Stimulated activated naive CD8-positive, alpha-beta T cell treated with anti-CD3 and anti-CD28 coated beads, Interleukin-15, Interleukin-2, amounts not matched to agents 100 ng/mL and 50 ng/mL, for 24 hours (primary cell): Measurements from ENCODE around the gene TM9SF4.
"Not testable (repeated sequence)": the region's sequence is repeated elsewhere in the genome, so short reads cannot be mapped to it uniquely, and the experiment has no call there.

ENCODE experiments used
- H3K27ac Mint-ChIP-seq: one replicate; pipeline ENCODE4 v1.8.0; 2021; ENCODE audit warnings: mild to moderate bottlenecking, mixed read lengths
- H3K27me3 Mint-ChIP-seq: one replicate; pipeline ENCODE4 v1.8.0; 2021; ENCODE audit warnings: mixed read lengths
- H3K36me3 Mint-ChIP-seq: one replicate; pipeline ENCODE4 v1.8.0; 2021; ENCODE audit warnings: low read depth, mixed read lengths
- H3K4me1 Mint-ChIP-seq: one replicate; pipeline ENCODE4 v1.8.0; 2021; ENCODE audit warnings: low read depth, mixed read lengths
- H3K4me3 Mint-ChIP-seq: one replicate; pipeline ENCODE4 v1.8.0; 2021; ENCODE audit warnings: mild to moderate bottlenecking, mixed read lengths
- H3K9me3 Mint-ChIP-seq: one replicate; pipeline ENCODE4 v1.8.0; 2021; ENCODE audit warnings: mixed read lengths

TM9SF4 gene

DNA sequence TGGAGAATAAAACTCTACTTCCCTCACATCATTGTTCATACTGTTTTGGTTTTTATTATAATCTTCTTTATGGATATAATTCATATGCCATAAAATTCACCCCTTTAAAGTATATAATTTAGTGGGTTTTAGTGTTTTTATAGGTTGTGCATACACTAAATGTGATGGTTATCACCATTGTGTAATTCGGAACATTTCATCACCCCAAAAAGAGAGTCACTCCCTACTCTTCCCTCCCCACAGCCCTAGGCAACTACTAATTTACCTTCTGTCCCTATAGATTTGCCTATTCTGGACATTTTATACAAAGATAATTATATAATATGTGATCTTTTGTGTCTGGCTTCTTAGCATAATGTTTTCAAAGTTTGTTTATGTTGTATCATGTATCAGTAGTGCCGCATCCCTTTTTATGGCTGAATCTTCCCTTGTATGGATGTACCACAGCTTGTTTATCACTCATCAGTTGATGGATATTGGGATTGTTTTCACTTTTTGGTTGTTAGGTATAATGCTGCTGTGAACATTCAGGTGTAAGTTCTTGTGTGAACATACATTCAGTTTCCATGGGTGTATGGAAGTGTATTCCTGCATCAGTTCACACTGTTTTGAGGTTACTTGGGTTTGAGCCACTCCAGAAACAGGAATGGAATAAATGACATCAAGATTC lies 4.2 kb downstream of the TM9SF4 start:
- H3K9me3 Mint-ChIP-seq, result no peaks in the 10 kb centered on the region
- H3K4me1 Mint-ChIP-seq, result peaks cover 71% of the 10 kb centered on the region
- no peaks in the 10 kb centered on the region for H3K27me3 Mint-ChIP-seq
- H3K27ac Mint-ChIP-seq, result no peak overlapping the region
- peaks cover 18% of the 10 kb centered on the region for H3K36me3 Mint-ChIP-seq
- H3K4me3 Mint-ChIP-seq, result no peak overlapping the region

DNA sequence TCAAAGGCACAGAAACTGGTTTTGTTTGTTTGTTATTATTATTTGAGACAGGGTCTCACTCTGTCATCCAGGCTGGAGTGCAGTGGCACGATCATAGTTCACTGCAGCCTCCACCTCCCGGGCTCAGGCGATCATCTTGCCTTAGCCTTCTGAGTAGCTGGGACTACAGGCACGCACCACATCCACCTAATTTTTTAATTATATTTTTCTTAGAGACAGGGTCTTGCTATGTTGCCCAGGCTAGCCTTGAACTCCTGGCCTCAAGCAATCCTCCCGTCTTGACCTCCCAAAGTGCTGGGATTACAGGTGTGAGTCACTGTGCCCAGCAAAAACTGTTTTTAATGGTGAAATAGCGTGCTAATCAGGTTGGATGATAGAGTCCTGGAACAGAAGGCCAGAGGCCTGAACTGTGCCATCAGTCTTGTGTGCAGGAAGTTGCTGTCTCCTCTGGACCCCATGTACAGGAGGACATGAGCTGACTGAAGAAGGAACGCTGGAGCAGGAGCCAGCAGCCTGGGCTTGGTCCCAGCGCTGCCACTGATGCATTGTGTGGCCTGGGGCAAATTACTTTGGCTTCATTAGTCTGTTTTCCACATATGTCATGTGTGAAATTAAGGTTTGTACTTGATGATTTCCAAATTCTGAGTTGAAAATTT lies 4.9 kb downstream of the TM9SF4 start:
- Mint-ChIP-seq H3K27ac (no peak overlapping the region), H3K4me1 (peaks cover 71% of the 10 kb centered on the region), H3K4me3 (no peak overlapping the region), H3K9me3 (no peaks in the 10 kb centered on the region), H3K36me3 (peaks cover 18% of the 10 kb centered on the region), H3K27me3 (no peaks in the 10 kb centered on the region)

DNA sequence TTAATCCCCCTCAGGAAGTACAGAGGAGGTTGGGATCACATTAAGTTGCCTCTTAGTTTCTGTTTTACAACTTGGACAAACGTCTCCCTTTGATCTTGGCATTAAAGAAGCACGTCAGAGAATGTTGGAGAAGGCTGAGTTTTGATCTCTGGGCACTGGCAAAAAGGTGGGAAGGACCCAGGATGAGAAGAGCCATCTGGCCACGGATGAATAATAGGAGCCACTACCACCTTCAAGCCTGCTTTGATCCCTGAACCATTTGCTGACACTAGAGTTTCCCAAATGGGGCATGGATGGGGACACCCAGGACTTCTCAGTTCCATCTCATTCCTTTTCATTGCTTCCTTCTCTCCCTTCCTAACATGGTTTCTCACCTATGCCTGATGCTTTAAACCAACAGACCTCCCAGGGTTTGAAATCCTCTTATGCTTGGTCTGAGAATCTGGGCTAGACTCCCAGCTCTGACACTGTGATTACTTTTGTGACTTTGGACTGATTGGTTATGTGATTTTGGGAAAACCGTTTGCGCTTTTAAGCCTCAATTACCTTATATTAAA lies 5.8 kb downstream of the TM9SF4 start:
- Mint-ChIP-seq H3K27ac (no peak overlapping the region), H3K4me3 (no peak overlapping the region), H3K36me3 (peaks cover 18% of the 10 kb centered on the region), H3K9me3 (no peaks in the 10 kb centered on the region), H3K4me1 (peaks cover 67% of the 10 kb centered on the region), H3K27me3 (no peaks in the 10 kb centered on the region)

DNA sequence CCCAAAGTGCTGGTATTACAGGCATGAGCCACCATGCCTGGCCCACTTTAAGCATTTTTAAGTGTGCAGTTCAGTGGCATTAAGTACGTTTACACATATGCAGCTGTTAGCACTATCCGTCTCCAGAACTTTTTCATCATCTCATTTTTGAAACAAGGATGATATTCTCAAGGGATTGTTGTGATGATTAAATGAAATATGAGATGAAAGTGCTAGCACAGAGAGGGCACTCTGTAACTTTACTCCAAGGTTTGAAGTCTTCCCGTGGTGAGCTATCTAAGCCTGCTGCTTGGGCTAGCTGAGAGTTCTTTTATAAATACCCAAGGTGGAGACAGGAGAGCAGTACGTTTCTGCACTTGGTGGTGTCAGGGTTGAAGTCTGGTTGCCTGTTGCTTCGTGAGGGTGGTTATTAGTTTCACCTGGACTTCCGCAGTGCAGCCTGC lies 6.6 kb downstream of the TM9SF4 start:
- Mint-ChIP-seq H3K36me3 (peaks cover 18% of the 10 kb centered on the region), H3K27ac (no peak overlapping the region), H3K9me3 (no peaks in the 10 kb centered on the region), H3K4me1 (peaks cover 59% of the 10 kb centered on the region), H3K27me3 (no peaks in the 10 kb centered on the region), H3K4me3 (no peak overlapping the region)

DNA sequence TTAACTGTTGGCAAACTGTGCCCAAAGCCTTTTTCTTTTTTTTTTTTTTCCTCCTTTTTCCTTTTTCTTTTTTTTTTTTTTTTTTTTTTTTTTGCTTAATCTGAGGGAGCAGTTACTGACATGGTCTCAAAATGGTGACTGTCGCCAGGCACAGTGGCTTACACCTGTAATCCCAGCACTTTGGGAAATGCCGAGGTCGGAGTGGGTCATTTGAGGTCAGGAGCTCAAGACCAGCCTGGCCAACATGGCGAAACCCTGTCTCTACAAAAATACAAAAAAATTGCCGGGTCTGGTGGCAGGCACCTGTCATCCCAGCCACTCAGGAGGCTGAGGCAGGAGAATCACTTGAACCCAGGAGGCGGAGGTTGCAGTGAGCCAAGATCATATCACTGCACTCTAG lies 7.3 kb downstream of the TM9SF4 start:
- H3K4me1 Mint-ChIP-seq, result peaks cover 52% of the 10 kb centered on the region
- not testable (repeated sequence) for H3K27ac Mint-ChIP-seq

DNA sequence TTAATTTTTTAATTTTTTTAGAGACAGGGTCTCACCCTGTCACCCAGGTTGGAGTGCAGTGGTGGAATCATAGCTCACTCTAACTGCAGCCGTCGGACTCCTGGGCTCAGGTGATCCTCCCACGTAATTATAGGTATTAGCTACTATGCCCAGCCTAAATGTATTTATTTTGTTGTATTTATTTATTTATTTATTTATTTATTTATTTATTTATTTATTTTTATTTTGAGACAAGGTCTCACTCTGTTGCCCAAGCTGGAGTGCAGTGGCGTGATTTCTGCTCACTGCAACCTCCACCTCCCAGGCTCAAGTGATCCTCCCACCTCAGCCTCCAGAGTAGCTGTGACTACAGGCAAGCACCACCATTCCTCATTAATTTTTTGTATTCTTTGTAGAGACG lies 8.9 kb downstream of the TM9SF4 start:
- not testable (repeated sequence) for H3K27ac Mint-ChIP-seq, H3K4me3 Mint-ChIP-seq, H3K9me3 Mint-ChIP-seq, H3K27me3 Mint-ChIP-seq
- H3K36me3 Mint-ChIP-seq, result peaks cover 14% of the 10 kb centered on the region
- peaks cover 40% of the 10 kb centered on the region for H3K4me1 Mint-ChIP-seq

More for the DNA sequence above, 7.3 kb downstream of the TM9SF4 start:
- not testable (repeated sequence) for H3K9me3 Mint-ChIP-seq, H3K4me3 Mint-ChIP-seq, H3K27me3 Mint-ChIP-seq
- peaks cover 12% of the 10 kb centered on the region for H3K36me3 Mint-ChIP-seq

DNA sequence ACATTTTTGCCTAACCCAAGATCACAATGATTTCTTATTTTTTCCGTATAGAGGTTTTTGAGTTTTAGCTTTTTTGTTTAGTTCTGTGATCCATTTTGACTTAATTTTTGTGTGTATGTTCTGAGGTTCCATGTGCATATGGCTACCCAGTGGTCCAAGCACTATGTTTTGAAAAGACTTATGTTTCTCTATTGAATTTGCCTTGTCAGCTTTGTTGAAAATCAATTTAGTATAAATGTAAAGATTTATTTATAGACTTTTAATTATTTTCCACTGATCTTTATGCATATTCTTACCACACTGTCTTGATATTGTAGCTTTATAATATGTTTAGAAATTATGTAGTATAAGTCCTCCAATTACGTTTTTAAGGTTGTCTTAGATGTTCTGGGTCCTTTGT lies 10.2 kb downstream of the TM9SF4 start:
- Mint-ChIP-seq H3K4me3 (no peak overlapping the region), H3K4me1 (peaks cover 30% of the 10 kb centered on the region), H3K9me3 (no peaks in the 10 kb centered on the region), H3K27ac (no peak overlapping the region), H3K27me3 (no peaks in the 10 kb centered on the region), H3K36me3 (peaks cover 20% of the 10 kb centered on the region)

DNA sequence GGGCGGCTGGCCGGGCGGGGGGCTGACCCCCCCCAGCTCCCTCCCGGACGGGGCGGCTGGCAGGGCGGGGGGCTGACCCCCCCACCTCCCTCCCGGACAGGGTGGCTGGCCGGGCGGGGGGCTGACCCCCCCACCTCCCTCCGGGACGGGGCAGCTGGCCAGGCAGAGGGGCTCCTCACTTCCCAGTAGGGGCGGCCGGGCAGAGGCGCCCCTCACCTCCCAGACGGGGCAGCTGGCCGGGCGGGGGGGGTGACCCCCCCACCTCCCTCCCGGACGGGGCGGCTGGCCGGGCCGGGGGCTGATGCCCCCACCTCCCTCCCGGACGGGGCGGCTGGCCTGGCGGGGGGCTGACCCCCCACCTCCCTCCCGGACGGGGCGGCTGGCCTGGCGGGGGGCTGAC lies 12.4 kb downstream of the TM9SF4 start:
- H3K27me3 Mint-ChIP-seq, H3K9me3 Mint-ChIP-seq, H3K4me3 Mint-ChIP-seq, H3K27ac Mint-ChIP-seq: not testable (repeated sequence)
- Mint-ChIP-seq H3K4me1 (peaks cover 12% of the 10 kb centered on the region), H3K36me3 (peaks cover 27% of the 10 kb centered on the region)

DNA sequence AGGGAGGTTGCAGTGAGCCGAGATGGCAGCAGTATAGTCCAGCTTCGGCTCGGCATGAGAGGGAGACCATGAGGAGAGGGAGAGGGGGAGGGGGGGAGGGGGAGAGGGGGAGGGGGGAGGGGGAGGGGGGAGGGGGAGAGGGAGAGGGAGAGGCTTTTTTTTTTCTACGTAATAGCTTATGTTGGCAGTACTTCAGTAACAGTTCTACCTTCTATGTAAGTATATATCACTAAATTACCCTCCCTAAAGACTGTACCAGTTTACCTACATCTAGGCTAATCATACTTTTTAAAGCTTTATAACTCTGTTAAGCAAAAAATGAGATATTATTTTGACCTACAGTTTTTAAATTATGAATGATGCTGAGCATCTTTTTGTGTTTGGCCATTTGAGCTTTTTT lies 13.6 kb downstream of the TM9SF4 start:
- Mint-ChIP-seq H3K36me3 (peaks cover 32% of the 10 kb centered on the region), H3K27me3 (no peaks in the 10 kb centered on the region), H3K9me3 (no peaks in the 10 kb centered on the region), H3K4me3 (no peak overlapping the region), H3K4me1 (peaks cover 1% of the 10 kb centered on the region), H3K27ac (no peak overlapping the region)

DNA sequence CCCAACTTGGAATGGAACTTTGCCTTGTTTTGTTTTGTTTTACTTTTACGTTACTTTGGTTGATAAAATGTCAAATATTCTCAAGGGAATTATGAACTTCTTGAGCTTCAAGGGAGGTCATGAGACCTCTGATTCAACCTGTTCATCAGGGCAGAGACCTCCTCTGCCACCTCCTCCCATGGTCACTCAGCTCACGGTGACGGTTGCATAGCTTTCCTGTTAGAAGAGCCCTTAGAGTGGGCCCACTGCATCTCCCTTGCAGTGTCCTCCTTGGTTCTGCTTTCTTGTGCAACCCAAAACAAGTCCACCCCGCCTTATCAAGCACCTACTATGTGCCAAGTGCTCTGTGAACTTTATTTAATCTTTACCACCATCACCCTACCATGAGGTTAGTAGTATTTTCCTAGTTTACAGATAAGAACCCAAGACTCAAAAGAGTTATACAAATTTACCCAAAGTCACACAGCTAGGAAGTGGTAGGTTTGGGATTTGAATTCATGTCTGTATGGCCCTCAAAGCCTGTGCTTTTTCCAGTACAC lies 15.5 kb downstream of the TM9SF4 start:
- Mint-ChIP-seq H3K9me3 (no peaks in the 10 kb centered on the region), H3K27ac (no peak overlapping the region), H3K27me3 (no peaks in the 10 kb centered on the region), H3K4me3 (no peak overlapping the region), H3K4me1 (no peaks in the 10 kb centered on the region), H3K36me3 (peaks cover 32% of the 10 kb centered on the region)

DNA sequence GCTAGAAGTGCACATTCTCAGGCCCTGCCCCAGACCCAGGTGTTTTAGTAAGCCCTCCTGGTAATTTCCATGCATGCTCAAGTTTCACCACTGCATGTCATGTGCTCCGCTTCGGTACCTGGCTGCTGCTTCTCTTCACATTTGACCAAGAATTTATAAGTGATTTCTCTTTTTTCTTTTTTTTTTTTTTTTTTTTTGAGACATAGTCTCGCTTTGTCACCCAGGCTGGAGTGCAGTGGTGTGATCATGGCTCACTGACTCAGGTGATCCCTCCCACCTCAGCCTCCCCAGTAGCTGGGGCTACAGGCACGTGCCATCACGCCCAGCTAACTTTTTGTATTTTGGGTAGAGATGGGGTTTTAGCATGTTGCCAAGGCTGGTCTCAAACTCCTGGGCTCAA lies 16.0 kb downstream of the TM9SF4 start:
- Mint-ChIP-seq H3K4me3 (no peak overlapping the region), H3K27me3 (no peaks in the 10 kb centered on the region), H3K36me3 (peaks cover 32% of the 10 kb centered on the region), H3K9me3 (no peaks in the 10 kb centered on the region), H3K4me1 (no peaks in the 10 kb centered on the region), H3K27ac (no peak overlapping the region)

DNA sequence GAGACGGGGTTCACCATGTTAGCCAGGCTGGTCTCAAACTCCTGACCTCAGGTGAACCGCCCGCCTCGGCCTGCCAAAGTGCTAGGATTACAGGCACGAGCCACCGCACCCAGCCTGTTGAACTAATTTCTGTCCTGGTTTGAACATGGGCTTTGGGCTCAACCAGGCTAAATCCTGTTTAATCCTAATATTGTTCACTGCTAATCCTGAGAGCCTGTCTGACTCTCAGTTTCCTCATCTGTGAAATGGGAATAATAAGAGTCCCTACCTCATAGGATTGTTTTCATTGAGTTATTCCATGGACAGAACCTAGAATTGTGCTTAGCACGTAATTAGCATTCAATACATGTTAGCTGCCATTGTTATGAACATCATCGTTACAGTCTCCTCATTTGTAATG lies 17.4 kb downstream of the TM9SF4 start:
- Mint-ChIP-seq H3K4me1 (peaks cover 10% of the 10 kb centered on the region), H3K27me3 (no peaks in the 10 kb centered on the region), H3K9me3 (no peaks in the 10 kb centered on the region), H3K36me3 (peaks cover 44% of the 10 kb centered on the region), H3K4me3 (no peak overlapping the region), H3K27ac (no peak overlapping the region)

DNA sequence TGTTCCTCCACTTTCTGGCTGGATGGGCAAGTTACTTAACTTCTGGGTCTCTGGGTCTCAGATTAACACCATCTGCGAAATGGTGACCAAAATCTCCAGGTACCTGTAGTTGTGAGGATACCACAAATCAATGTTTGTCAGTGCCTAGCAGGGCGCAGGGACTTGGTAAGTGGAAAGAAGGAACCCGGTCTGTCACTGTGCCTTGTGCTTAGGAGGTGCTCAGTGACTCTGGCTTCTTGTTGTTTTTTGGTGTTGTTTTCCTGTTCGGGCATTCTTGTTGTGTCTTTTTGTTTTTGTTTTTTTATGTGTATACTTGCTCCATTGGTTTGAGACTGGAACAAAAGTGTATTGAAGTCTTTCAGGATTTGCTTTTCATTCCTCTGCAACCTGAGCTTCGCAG lies 17.8 kb downstream of the TM9SF4 start:
- peaks cover 15% of the 10 kb centered on the region for H3K4me1 Mint-ChIP-seq
- H3K9me3 Mint-ChIP-seq, result no peaks in the 10 kb centered on the region
- no peak overlapping the region for H3K27ac Mint-ChIP-seq
- no peaks in the 10 kb centered on the region for H3K27me3 Mint-ChIP-seq
- H3K36me3 Mint-ChIP-seq, result peaks cover 45% of the 10 kb centered on the region
- no peak overlapping the region for H3K4me3 Mint-ChIP-seq

DNA sequence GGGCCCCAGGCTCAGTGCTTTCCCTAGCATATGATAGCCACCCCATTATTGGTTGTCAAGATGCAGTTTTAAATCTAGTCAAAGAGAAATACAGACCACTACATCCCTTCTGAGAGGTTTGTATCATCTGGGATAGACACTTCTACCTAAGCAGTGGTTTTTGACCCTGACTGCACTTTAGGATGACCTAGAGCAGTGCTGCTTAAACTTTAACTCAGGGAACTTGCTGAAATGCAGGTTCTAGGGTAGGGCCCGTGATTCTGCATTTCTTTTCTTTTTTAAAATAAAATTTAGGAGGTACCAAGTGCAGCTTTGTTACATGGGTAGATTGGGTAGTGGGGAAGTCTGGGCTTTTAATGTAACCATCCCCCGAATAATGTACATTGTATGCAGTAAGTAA lies 18.7 kb downstream of the TM9SF4 start:
- Mint-ChIP-seq H3K36me3 (peaks cover 50% of the 10 kb centered on the region), H3K9me3 (no peaks in the 10 kb centered on the region), H3K4me3 (no peak overlapping the region), H3K4me1 (peaks cover 15% of the 10 kb centered on the region), H3K27ac (no peak overlapping the region), H3K27me3 (no peaks in the 10 kb centered on the region)

DNA sequence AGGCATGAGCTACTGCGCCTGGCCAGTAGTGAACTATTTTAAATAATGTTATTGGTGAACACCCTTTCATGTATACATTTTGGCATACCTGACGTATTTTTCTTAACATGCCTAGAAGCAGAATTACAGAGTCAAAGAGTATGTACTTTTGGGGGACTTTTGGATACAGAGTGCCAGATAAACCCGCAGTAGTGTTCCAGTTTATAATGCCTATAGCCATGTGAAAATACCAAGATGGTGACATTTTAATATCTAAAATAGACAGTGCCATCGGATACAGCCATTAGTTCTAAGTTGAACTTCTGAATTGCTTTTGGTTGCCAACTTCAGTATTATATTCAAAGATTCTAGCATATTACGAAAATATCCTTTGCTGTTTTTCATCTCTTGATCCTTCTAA lies 20.3 kb downstream of the TM9SF4 start:
- H3K27ac Mint-ChIP-seq, result no peak overlapping the region
- no peak overlapping the region for H3K4me3 Mint-ChIP-seq
- H3K4me1 Mint-ChIP-seq, result peaks cover 15% of the 10 kb centered on the region
- no peaks in the 10 kb centered on the region for H3K9me3 Mint-ChIP-seq
- no peaks in the 10 kb centered on the region for H3K27me3 Mint-ChIP-seq
- H3K36me3 Mint-ChIP-seq, result peaks cover 41% of the 10 kb centered on the region
